Liver (tissue), 3 donors: ENCODE measurements around the gene RNFT2.

Source experiments
- GABPA ChIP-seq, 2 donors: IDR thresholded peaks in 1 of 2; conservative IDR thresholded peaks in 1 of 2; 2 replicates each; pipeline ENCODE4 v1.6.1; 2016; ENCODE audit warnings: antibody characterized with exemption in 2 of 2, mild to moderate bottlenecking in 1 of 2, moderate library complexity in 1 of 2
- HNF4G ChIP-seq: IDR thresholded peaks from 2 replicates; pipeline ENCODE4 v1.6.1; 2016; ENCODE audit warnings: antibody characterized with exemption
- JUND ChIP-seq, 2 donors: IDR thresholded peaks; 2 replicates each; pipeline ENCODE4 v1.6.1; 2016; ENCODE audit warnings: antibody characterized with exemption in 2 of 2
- NR2F2 ChIP-seq: IDR thresholded peaks from 2 replicates; pipeline ENCODE4 v1.6.1; 2016; ENCODE audit warnings: antibody characterized with exemption
- RAD21 ChIP-seq, 2 donors: IDR thresholded peaks; 2 replicates each; pipeline ENCODE4 v1.6.1; 2016; ENCODE audit warnings: antibody characterized with exemption in 2 of 2, mild to moderate bottlenecking in 2 of 2
- RXRA ChIP-seq, 2 donors: IDR thresholded peaks; 2 replicates each; pipeline ENCODE4 v1.6.1; 2017 to 2018; ENCODE audit warnings: antibody characterized with exemption in 2 of 2, mild to moderate bottlenecking in 1 of 2
- SP1 ChIP-seq: IDR thresholded peaks from 2 replicates; pipeline ENCODE4 v1.6.1; 2018; ENCODE audit warnings: antibody characterized with exemption, mild to moderate bottlenecking
- TAF1 ChIP-seq: conservative IDR thresholded peaks from 2 replicates; pipeline ENCODE4 v1.6.1; 2016; ENCODE audit warnings: antibody characterized with exemption, mild to moderate bottlenecking
- YY1 ChIP-seq: IDR thresholded peaks from 2 replicates; pipeline ENCODE4 v1.6.1; 2016; ENCODE audit warnings: antibody characterized with exemption, mild to moderate bottlenecking
- TF ChIP-seq, protein P1 (sequence below): IDR thresholded peaks from 2 replicates; pipeline ENCODE4 v1.6.1; 2016; ENCODE audit warnings: antibody characterized with exemption
- TF ChIP-seq, protein P2 (sequence below): fragments of 150-350 bp; IDR thresholded peaks from 2 replicates; pipeline ENCODE4 v1.5.1; 2017; ENCODE audit warnings: improper control_type of control experiment, low read depth, low read length; ENCODE audit not compliant: missing input control
- TF ChIP-seq, protein P3 (sequence below): IDR thresholded peaks from 2 replicates; pipeline ENCODE4 v1.6.1; 2016; ENCODE audit warnings: antibody characterized with exemption
- TF ChIP-seq, protein P4 (sequence below): IDR thresholded peaks from 2 replicates; pipeline ENCODE4 v1.6.1; 2016; ENCODE audit warnings: antibody characterized with exemption, mild to moderate bottlenecking
- TF ChIP-seq, protein P5 (sequence below): IDR thresholded peaks from 2 replicates; pipeline ENCODE4 v1.6.1; 2016; ENCODE audit warnings: antibody characterized with exemption
- donor health status: healthy.
- donor health status: healthy.

DNA sequence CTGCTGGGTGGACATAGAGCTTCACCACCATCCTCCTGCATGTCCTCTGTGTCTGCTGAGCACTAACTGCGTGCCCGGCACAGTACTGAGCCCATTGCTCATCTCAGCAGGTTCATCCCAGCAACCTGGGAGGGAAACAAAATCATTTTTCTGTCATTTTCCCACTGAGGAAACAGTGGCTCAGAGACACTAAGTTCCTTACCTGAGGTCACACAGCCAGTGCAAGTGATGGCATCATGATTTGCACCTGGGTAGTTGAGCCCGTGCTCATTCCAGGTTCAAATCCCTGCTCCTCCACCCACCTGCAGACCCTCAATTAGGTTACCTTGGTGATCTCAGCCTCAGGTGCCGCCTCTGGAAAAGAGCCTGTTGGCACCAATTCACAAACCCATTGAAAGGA is 23.4 kb downstream of the RNFT2 start:
- TF ChIP-seq GABPA (IDR thresholded peaks at IDR 0.05 in 1 of 2, conservative IDR thresholded peaks at IDR 0.05 in 1 of 2), result no peak
- no peak for TF ChIP-seq JUND (IDR thresholded peaks at IDR 0.05)
- TF ChIP-seq, protein P1, sequence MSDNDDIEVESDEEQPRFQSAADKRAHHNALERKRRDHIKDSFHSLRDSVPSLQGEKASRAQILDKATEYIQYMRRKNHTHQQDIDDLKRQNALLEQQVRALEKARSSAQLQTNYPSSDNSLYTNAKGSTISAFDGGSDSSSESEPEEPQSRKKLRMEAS, result no peak
- TF ChIP-seq, protein P2, sequence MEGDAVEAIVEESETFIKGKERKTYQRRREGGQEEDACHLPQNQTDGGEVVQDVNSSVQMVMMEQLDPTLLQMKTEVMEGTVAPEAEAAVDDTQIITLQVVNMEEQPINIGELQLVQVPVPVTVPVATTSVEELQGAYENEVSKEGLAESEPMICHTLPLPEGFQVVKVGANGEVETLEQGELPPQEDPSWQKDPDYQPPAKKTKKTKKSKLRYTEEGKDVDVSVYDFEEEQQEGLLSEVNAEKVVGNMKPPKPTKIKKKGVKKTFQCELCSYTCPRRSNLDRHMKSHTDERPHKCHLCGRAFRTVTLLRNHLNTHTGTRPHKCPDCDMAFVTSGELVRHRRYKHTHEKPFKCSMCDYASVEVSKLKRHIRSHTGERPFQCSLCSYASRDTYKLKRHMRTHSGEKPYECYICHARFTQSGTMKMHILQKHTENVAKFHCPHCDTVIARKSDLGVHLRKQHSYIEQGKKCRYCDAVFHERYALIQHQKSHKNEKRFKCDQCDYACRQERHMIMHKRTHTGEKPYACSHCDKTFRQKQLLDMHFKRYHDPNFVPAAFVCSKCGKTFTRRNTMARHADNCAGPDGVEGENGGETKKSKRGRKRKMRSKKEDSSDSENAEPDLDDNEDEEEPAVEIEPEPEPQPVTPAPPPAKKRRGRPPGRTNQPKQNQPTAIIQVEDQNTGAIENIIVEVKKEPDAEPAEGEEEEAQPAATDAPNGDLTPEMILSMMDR, result no peak
- TF ChIP-seq NR2F2, result no peak
- no peak for TF ChIP-seq SP1
- TF ChIP-seq, protein P3, sequence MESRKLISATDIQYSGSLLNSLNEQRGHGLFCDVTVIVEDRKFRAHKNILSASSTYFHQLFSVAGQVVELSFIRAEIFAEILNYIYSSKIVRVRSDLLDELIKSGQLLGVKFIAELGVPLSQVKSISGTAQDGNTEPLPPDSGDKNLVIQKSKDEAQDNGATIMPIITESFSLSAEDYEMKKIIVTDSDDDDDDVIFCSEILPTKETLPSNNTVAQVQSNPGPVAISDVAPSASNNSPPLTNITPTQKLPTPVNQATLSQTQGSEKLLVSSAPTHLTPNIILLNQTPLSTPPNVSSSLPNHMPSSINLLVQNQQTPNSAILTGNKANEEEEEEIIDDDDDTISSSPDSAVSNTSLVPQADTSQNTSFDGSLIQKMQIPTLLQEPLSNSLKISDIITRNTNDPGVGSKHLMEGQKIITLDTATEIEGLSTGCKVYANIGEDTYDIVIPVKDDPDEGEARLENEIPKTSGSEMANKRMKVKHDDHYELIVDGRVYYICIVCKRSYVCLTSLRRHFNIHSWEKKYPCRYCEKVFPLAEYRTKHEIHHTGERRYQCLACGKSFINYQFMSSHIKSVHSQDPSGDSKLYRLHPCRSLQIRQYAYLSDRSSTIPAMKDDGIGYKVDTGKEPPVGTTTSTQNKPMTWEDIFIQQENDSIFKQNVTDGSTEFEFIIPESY, result no peak
- TF ChIP-seq, protein P4, sequence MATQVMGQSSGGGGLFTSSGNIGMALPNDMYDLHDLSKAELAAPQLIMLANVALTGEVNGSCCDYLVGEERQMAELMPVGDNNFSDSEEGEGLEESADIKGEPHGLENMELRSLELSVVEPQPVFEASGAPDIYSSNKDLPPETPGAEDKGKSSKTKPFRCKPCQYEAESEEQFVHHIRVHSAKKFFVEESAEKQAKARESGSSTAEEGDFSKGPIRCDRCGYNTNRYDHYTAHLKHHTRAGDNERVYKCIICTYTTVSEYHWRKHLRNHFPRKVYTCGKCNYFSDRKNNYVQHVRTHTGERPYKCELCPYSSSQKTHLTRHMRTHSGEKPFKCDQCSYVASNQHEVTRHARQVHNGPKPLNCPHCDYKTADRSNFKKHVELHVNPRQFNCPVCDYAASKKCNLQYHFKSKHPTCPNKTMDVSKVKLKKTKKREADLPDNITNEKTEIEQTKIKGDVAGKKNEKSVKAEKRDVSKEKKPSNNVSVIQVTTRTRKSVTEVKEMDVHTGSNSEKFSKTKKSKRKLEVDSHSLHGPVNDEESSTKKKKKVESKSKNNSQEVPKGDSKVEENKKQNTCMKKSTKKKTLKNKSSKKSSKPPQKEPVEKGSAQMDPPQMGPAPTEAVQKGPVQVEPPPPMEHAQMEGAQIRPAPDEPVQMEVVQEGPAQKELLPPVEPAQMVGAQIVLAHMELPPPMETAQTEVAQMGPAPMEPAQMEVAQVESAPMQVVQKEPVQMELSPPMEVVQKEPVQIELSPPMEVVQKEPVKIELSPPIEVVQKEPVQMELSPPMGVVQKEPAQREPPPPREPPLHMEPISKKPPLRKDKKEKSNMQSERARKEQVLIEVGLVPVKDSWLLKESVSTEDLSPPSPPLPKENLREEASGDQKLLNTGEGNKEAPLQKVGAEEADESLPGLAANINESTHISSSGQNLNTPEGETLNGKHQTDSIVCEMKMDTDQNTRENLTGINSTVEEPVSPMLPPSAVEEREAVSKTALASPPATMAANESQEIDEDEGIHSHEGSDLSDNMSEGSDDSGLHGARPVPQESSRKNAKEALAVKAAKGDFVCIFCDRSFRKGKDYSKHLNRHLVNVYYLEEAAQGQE, result no peak
- TF ChIP-seq TAF1, result no peak
- no peak for TF ChIP-seq HNF4G
- no peak for TF ChIP-seq YY1
- TF ChIP-seq, protein P5, sequence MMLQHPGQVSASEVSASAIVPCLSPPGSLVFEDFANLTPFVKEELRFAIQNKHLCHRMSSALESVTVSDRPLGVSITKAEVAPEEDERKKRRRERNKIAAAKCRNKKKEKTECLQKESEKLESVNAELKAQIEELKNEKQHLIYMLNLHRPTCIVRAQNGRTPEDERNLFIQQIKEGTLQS, result no peak
- no peak for TF ChIP-seq RAD21 (IDR thresholded peaks at IDR 0.05)
- TF ChIP-seq RXRA (IDR thresholded peaks at IDR 0.05), result no peak
